Astrocyte of the spinal cord (primary cell): Measurements from ENCODE around the gene UBAC2.

ENCODE experiments used
- DNase-seq: peaks from one replicate; pipeline ENCODE4 v3.0.0; 2011; ENCODE audit warnings: low read depth, low spot score
- H3K4me3 ChIP-seq: 2 replicates; pipeline ENCODE4 v1.5.1; 2011; ENCODE audit warnings: low read depth, mild to moderate bottlenecking, low read length, moderate library complexity
- CTCF ChIP-seq: IDR thresholded peaks from 2 replicates; pipeline ENCODE4 v1.5.1; 2012; ENCODE audit warnings: low read depth, mild to moderate bottlenecking, low read length, inconsistent platforms
- in situ Hi-C: cut with HindIII; loops from 2 replicates; pipeline ENCODE4 v1.10.0; 2017; ENCODE audit warnings: low sequenced_read_pairs

UBAC2 gene

DNA sequence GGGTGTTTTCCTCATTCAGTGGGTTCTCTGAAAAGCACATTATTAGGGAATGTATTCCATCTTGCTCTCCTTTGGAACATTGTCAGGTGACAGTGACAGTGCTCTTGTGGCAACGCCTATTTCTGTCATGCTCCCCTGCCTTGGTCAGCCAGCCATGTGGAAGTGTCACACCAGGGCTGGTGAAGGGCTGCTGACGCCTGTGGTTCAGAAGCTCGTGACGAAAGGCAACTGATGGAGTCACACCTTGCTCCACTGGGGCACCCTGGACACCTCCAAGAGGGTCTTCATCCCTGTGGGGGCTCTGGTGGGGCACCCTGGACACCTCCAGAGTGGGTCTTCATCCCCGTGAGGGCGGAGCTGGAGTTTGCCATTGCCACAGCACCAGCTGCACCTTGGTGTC is 175.5 kb downstream of the UBAC2 start:
- TF ChIP-seq CTCF = no peak
- H3K4me3 ChIP-seq = no peak overlapping the region
- no peak for DNase-seq
- in situ Hi-C loops = no loop called here

DNA sequence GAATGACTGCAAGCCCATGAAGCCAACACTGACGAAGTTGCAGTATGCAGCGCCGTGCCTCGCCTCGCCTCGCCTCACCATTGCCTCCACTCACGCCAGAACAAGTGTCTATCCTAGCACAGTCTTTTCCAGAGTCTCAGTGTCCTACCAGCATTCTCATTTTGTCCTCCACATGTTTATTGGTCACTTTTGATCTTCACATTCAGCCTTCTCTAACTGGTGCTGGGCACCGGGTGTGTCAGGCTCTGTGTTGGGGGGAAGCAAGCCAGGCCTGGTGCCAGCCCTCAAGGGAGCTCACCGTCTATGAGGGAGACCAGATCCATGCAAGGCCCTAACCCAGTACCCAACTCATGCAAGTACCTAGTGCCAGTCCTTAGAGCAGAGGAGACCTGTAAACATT is 176.3 kb downstream of the UBAC2 start:
- DNase-seq = no peak
- in situ Hi-C loops = no loop called here
- no peak for TF ChIP-seq CTCF
- no peak overlapping the region for H3K4me3 ChIP-seq

- no peak for DNase-seq
- in situ Hi-C loops = no loop called here
- H3K4me3 ChIP-seq = no peak overlapping the region
- TF ChIP-seq CTCF = no peak
These were observed 177.0 kb downstream of the UBAC2 start for GRCh38 chr13:99377641-99378040.

- no peak for DNase-seq
- TF ChIP-seq CTCF = no peak
- in situ Hi-C loops = no loop called here
- H3K4me3 ChIP-seq = no peak overlapping the region
These were observed 178.5 kb downstream of the UBAC2 start for GRCh38 chr13:99378985-99379733.

DNA sequence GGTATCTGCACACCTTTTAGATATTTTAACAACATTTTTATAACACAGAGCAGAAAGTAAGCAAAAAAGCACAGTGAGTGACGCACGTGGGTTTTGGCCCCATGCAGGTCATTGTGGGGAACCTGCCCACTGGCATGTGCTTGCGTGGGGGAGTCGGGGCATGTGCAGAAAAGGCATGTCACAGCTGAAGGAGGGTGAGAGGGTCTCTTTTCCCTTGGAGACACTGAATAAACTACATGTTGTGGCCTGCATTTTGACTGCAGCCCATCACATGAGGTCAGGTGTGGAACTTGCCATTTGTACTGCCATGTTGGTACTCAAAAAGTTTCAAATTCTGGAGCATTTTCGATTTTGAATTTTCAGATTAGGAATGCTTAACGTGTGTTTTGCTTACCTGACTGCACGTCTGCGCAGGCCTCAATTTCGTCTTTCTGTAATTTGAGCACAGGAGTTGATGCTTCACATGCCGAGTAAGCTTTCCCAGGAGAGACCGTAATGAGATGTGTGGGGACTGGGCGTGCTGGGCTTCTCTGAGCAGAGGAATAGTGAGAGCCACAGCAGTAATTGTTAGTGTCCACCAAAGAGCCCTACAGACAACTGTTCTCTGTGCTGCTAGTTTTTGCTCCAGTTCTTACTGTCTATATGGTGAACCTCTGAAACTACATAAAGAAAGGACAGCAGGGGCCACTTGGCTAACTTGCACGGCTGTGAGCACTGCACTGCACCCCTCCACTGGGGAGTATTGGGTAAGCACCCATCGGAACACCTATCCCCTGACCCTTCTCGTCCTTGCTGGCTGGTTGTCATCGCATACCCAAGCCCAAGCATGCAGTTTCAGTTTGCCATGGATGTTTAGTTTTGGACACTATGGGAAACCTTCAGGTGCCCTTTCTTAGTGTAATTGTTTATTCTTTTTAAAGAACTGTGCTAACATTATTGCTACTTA is 179.5 kb downstream of the UBAC2 start:
- in situ Hi-C loops = no loop called here
- no peak overlapping the region for H3K4me3 ChIP-seq
- no peak for DNase-seq
- TF ChIP-seq CTCF = no peak

GRCh38 chr13:99380921-99381645 is 180.4 kb downstream of the UBAC2 start:
- no peak for TF ChIP-seq CTCF
- no peak overlapping the region for H3K4me3 ChIP-seq
- in situ Hi-C loops = no loop called here
- no peak for DNase-seq
